HEK293 (cell line): ENCODE measurements around the gene PBLD.

Experiments
- CTCF ChIA-PET: fragments of 350-600 bp; formaldehyde crosslinking; extraction: SDS; loops from one replicate; lab custom pipeline; 2021; ENCODE audit warnings: antibody characterized with exemption; lab: Yijun Ruan, JAX
- POLR2A ChIA-PET: fragments of 300-600 bp; formaldehyde crosslinking; extraction: SDS; loops from one replicate; lab custom pipeline; 2020; ENCODE audit warnings: antibody characterized with exemption, inconsistent platforms; lab: Yijun Ruan, JAX
- H3K27ac ChIP-seq: fragments of 200-500 bp; sonication (Bioruptor generic); 2 replicates; pipeline ENCODE4 v1.5.1; 2014; ENCODE audit warnings: low read depth, low read length, control low read depth, inconsistent platforms; ENCODE audit errors: extremely low read depth
- H3K36me3 ChIP-seq, 2 experiments: fragments of 200-500 bp in 1 of 2; sonication (Bioruptor generic) in 1 of 2; 1 replicate in 1 of 2; 2 replicates in 1 of 2; pipeline ENCODE4 v1.5.1; 2014 to 2017; ENCODE audit warnings: inconsistent platforms in 2 of 2, low read length in 2 of 2; ENCODE audit not compliant: control insufficient read depth in 2 of 2, insufficient read depth in 1 of 2
- H3K4me1 ChIP-seq: fragments of 200-500 bp; sonication (Bioruptor generic); 2 replicates; pipeline ENCODE4 v1.5.1; 2014; ENCODE audit warnings: mild to moderate bottlenecking, low read length, inconsistent platforms; ENCODE audit not compliant: control insufficient read depth, insufficient read depth
- H3K4me3 ChIP-seq: 2 replicates; pipeline ENCODE4 v1.5.1; 2011; ENCODE audit warnings: low read depth, mild to moderate bottlenecking, control low read depth, low read length, moderate library complexity
- H3K9me3 ChIP-seq: fragments of 200-500 bp; sonication (Bioruptor generic); 2 replicates; pipeline ENCODE4 v1.5.1; 2014; ENCODE audit warnings: low read depth, low read length, inconsistent platforms; ENCODE audit not compliant: control insufficient read depth, insufficient read depth
- ATF2 ChIP-seq: fragments of 450-650 bp; formaldehyde crosslinking; IDR thresholded peaks from 2 replicates; pipeline ENCODE4 v1.5.1; 2016; ENCODE audit warnings: missing biosample characterization, missing genetic modification characterization, low read depth
- CTCF ChIP-seq: fragments of 450-650 bp; formaldehyde crosslinking; IDR thresholded peaks from 2 replicates; pipeline ENCODE4 v1.5.1; 2016; ENCODE audit warnings: missing biosample characterization, missing genetic modification characterization
- EGR2 ChIP-seq: fragments of 450-650 bp; formaldehyde crosslinking; IDR thresholded peaks from 2 replicates; pipeline ENCODE4 v1.5.1; 2016; ENCODE audit warnings: low read depth, missing biosample characterization, missing genetic modification characterization
- KLF16 ChIP-seq: fragments of 450-650 bp; formaldehyde crosslinking; IDR thresholded peaks from 2 replicates; pipeline ENCODE4 v1.5.1; 2017; ENCODE audit warnings: missing biosample characterization, missing genetic modification characterization
- MZF1 ChIP-seq: fragments of 450-650 bp; formaldehyde crosslinking; IDR thresholded peaks from 2 replicates; pipeline ENCODE4 v1.5.1; 2017; ENCODE audit warnings: missing biosample characterization, missing genetic modification characterization, borderline replicate concordance
- OSR2 ChIP-seq: fragments of 450-650 bp; formaldehyde crosslinking; IDR thresholded peaks from 2 replicates; pipeline ENCODE4 v1.5.1; 2016; ENCODE audit warnings: missing biosample characterization, missing genetic modification characterization
- PRDM1 ChIP-seq: fragments of 450-650 bp; formaldehyde crosslinking; IDR thresholded peaks from 2 replicates; pipeline ENCODE4; 2016; ENCODE audit warnings: missing biosample characterization, missing genetic modification characterization
- PRDM6 ChIP-seq: fragments of 450-650 bp; formaldehyde crosslinking; IDR thresholded peaks from 2 replicates; pipeline ENCODE4 v1.5.1; 2017; ENCODE audit warnings: missing biosample characterization, missing genetic modification characterization
- REPIN1 ChIP-seq: fragments of 450-650 bp; formaldehyde crosslinking; IDR thresholded peaks from 2 replicates; pipeline ENCODE4 v1.5.1; 2017; ENCODE audit warnings: missing biosample characterization, missing genetic modification characterization, low read depth
- SETDB1 ChIP-seq: IDR thresholded peaks from one replicate; pipeline ENCODE4 v1.6.1; 2017; ENCODE audit warnings: mild to moderate bottlenecking, low read length, moderate library complexity, mixed read lengths; ENCODE audit not compliant: insufficient read length
- ZBTB44 ChIP-seq: fragments of 450-650 bp; IDR thresholded peaks from 2 replicates; pipeline ENCODE4 v1.5.1; 2018; ENCODE audit warnings: missing biosample characterization, mild to moderate bottlenecking, missing genetic modification characterization
- ZBTB49 ChIP-seq: fragments of 450-650 bp; formaldehyde crosslinking; IDR thresholded peaks from 2 replicates; pipeline ENCODE4 v1.5.1; 2016; ENCODE audit warnings: missing biosample characterization, missing genetic modification characterization, low read depth
- ZNF10 ChIP-seq: fragments of 450-650 bp; formaldehyde crosslinking; IDR thresholded peaks from 2 replicates; pipeline ENCODE4 v1.5.1; 2017; ENCODE audit warnings: missing biosample characterization, missing genetic modification characterization
- ZNF155 ChIP-seq: fragments of 450-650 bp; formaldehyde crosslinking; IDR thresholded peaks from 2 replicates; pipeline ENCODE4 v1.5.1; 2016; ENCODE audit warnings: missing biosample characterization, missing genetic modification characterization
- ZNF157 ChIP-seq: fragments of 450-650 bp; formaldehyde crosslinking; IDR thresholded peaks from 2 replicates; pipeline ENCODE4 v1.5.1; 2016; ENCODE audit warnings: missing biosample characterization, missing genetic modification characterization
- ZNF184 ChIP-seq: fragments of 450-650 bp; IDR thresholded peaks from 2 replicates; pipeline ENCODE4 v1.5.1; 2018; ENCODE audit warnings: missing biosample characterization, mild to moderate bottlenecking, missing genetic modification characterization
- ZNF223 ChIP-seq: fragments of 450-650 bp; formaldehyde crosslinking; IDR thresholded peaks from 2 replicates; pipeline ENCODE4 v1.5.1; 2016; ENCODE audit warnings: missing biosample characterization, missing genetic modification characterization
- ZNF239 ChIP-seq: fragments of 450-650 bp; formaldehyde crosslinking; IDR thresholded peaks from 2 replicates; pipeline ENCODE4 v1.5.1; 2016; ENCODE audit warnings: missing biosample characterization, missing genetic modification characterization
- ZNF26 ChIP-seq: fragments of 450-650 bp; formaldehyde crosslinking; IDR thresholded peaks from 2 replicates; pipeline ENCODE4 v1.5.1; 2016; ENCODE audit warnings: missing biosample characterization, missing genetic modification characterization
- ZNF404 ChIP-seq: fragments of 450-650 bp; formaldehyde crosslinking; IDR thresholded peaks from 2 replicates; pipeline ENCODE4 v1.5.1; 2017; ENCODE audit warnings: missing biosample characterization, missing genetic modification characterization
- ZNF426 ChIP-seq: fragments of 450-650 bp; formaldehyde crosslinking; IDR thresholded peaks from 2 replicates; pipeline ENCODE4 v1.5.1; 2017; ENCODE audit warnings: missing biosample characterization, missing genetic modification characterization, mild to moderate bottlenecking, inconsistent platforms, moderate library complexity
- ZNF530 ChIP-seq: fragments of 450-650 bp; formaldehyde crosslinking; IDR thresholded peaks from 2 replicates; pipeline ENCODE4 v1.5.1; 2016; ENCODE audit warnings: low read depth, missing biosample characterization, missing genetic modification characterization
- ZNF558 ChIP-seq: fragments of 450-650 bp; formaldehyde crosslinking; IDR thresholded peaks from 2 replicates; pipeline ENCODE4 v1.5.1; 2016; ENCODE audit warnings: missing biosample characterization, missing genetic modification characterization
- ZNF76 ChIP-seq: fragments of 450-650 bp; formaldehyde crosslinking; IDR thresholded peaks from 2 replicates; pipeline ENCODE4; 2016; ENCODE audit warnings: low read depth, missing biosample characterization, missing genetic modification characterization, borderline replicate concordance
- ZNF777 ChIP-seq: fragments of 450-650 bp; formaldehyde crosslinking; IDR thresholded peaks from 2 replicates; pipeline ENCODE4 v1.5.1; 2017; ENCODE audit warnings: missing biosample characterization, missing genetic modification characterization, borderline replicate concordance
- ZNF843 ChIP-seq: fragments of 450-650 bp; formaldehyde crosslinking; IDR thresholded peaks from 2 replicates; pipeline ENCODE4 v1.5.1; 2016; ENCODE audit warnings: missing biosample characterization, missing genetic modification characterization

The PBLD gene

GRCh38 chr10:68332259-68333057 lies at the start of gene PBLD:
TSS of gene PBLD (minus strand) at chr10:68332928. CDS start at chr10:68306844, 26,084 bp downstream.
- Histone ChIP-seq H3K9me3 (no peaks in the 10 kb centered on the region), H3K36me3 (peaks cover 0 to 15% of the 10 kb centered on the region in 2 experiments; a peak in 2 of 3 replicates), H3K4me3 (peak within 1 kb of the TSS; percentile 89), H3K4me1 (peaks cover 11% of the 10 kb centered on the region), H3K27ac (peak within 1 kb of the TSS; percentile 97)
- POLR2A ChIA-PET, result interaction anchor here (0.6 to 2.0 kb wide), 40 partner anchors 9 to 624 kb away, joined by 3 to 20 read pairs (median 3); partner anchors contain the start of genes ATOH7, DDX21, DNA2 and DNAJC12
- CTCF ChIA-PET, result interaction anchor here (0.6 to 2.4 kb wide), 3 partner anchors 16 to 249 kb away, joined by 3 to 10 read pairs (median 3); no protein-coding TSS in a partner anchor
- no peak for TF ChIP-seq ZNF155
- no peak; the same call in 1 of the 2 replicates for TF ChIP-seq MZF1 (tag by site-specific recombination)
- TF ChIP-seq ZNF223 (tag by site-specific recombination), result no peak
- no peak for TF ChIP-seq ZNF530 (tag by site-specific recombination)
- TF ChIP-seq ZNF777 (tag by site-specific recombination), result no peak
- TF ChIP-seq ZNF843 (tag by site-specific recombination), result no peak
- TF ChIP-seq PRDM1, result peak; percentile 9; the same call in 1 of the 2 replicates
- no peak for TF ChIP-seq ZNF558 (tag by site-specific recombination)
- peak; percentile 75 for TF ChIP-seq ZNF76 (tag by site-specific recombination)
- peak; percentile 90 for TF ChIP-seq KLF16
- TF ChIP-seq EGR2 (tag by site-specific recombination), result no peak
- 0 out of 2 replicates have a peak, but pooled peaks have one; percentile 11 for TF ChIP-seq OSR2
- no peak for TF ChIP-seq ZNF184 (tag by site-specific recombination)
- no peak for TF ChIP-seq ZNF157 (tag by site-specific recombination)
- no peak; the same call in 1 of the 2 replicates for TF ChIP-seq PRDM6 (tag by site-specific recombination)
- no peak for TF ChIP-seq REPIN1
- peak; percentile 91 for TF ChIP-seq CTCF (tag by site-specific recombination)
- TF ChIP-seq ATF2 (tag by site-specific recombination), result 0 out of 2 replicates have a peak, but pooled peaks have one; percentile 1
- TF ChIP-seq SETDB1, result no peak
- 0 out of 2 replicates have a peak, but pooled peaks have one; percentile 11 for TF ChIP-seq ZNF239 (tag by site-specific recombination)
- TF ChIP-seq ZNF404, result no peak
- no peak for TF ChIP-seq ZBTB49 (tag by site-specific recombination)
- no peak for TF ChIP-seq ZNF26 (tag by site-specific recombination)
- no peak; the same call in 1 of the 2 replicates for TF ChIP-seq ZNF426 (tag by site-specific recombination)
- TF ChIP-seq ZNF10 (tag by site-specific recombination), result peak; percentile 66; the same call in 1 of the 2 replicates
- TF ChIP-seq ZBTB44 (tag by site-specific recombination), result no peak
